ENCODE measurements around the gene OLIG2. TPM values are rescaled to one million over a fixed set of nuclear protein-coding genes. Genes with fewer than 3 reads are reported as not detected.

OLIG2 gene
- total and polyA plus RNA-seq, 8 donors = 0.06 TPM; not detected in 7

DNA sequence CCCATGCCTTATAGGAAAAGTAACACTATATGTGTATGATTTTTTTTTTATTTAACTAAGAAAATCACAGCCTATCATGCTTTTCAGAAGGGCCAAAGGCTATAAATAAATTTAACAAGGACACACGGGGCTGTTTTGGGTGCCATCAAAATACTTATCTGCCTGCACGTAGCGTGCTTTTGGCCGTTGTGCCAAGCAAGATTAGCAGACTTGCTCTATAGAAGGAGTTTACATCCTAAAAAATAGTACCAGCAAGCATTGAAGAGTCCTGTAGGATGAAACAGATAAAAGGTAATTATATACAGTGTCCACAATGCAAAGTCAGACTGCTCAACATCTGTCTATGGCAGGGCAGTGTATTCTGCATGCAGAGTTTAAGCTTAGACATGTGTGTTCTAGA lies 47.9 kb downstream of the OLIG2 start:
- no peak overlapping the region for H3K27ac ChIP-seq
- H3K27me3 ChIP-seq = peaks cover 0 to 39% (median 5%) of the 10 kb centered on the region in 4 donors
- no peaks in the 10 kb centered on the region for H3K36me3 ChIP-seq
- H3K4me1 ChIP-seq = peaks cover 0 to 8% (median 8%) of the 10 kb centered on the region in 3 donors
- TF ChIP-seq CTCF (IDR thresholded peaks at IDR 0.05) = no peak
- DNase-seq = no peak
- H3K4me3 ChIP-seq = no peak overlapping the region
- H3K9me3 ChIP-seq = no peaks in the 10 kb centered on the region
- FAIRE-seq = no peak
- no peak for ATAC-seq
- 74 to 82% methylated on average over 4 of the region's 4 CpGs for WGBS, 2 donors
- intact Hi-C loops (cut with DNase I) = no loop called here

DNA sequence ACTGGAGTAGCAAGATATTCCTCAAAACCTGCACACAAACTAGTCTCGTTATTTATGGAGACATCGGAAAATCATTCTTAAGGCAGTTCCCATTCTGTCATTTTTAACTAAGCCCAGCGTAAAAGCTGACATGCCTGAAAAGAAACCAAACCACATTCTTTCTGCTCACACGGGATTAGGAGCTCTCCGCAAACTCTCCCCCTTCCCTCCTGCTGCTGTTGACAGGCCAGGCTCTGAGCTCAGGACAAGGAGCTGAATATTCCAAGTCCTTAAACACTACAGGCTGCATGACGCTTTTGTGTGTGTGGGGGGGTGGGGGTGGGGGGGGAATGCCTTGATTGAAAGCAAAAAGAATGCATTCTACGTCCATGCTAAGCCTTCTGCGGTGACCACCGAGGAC lies 49.4 kb downstream of the OLIG2 start:
- FAIRE-seq (no peak), DNase-seq (no peak), ATAC-seq (peak in 1 of 4 donors; percentile 31)
- H3K36me3 ChIP-seq = no peaks in the 10 kb centered on the region
- H3K27ac ChIP-seq = no peak overlapping the region
- TF ChIP-seq CTCF (IDR thresholded peaks at IDR 0.05) = no peak
- WGBS, 2 donors = 41 to 52% methylated on average over 9 of the region's 9 CpGs
- H3K9me3 ChIP-seq = no peaks in the 10 kb centered on the region
- no peak overlapping the region for H3K4me3 ChIP-seq
- H3K27me3 ChIP-seq = peaks cover 0 to 24% (median 0%) of the 10 kb centered on the region in 4 donors
- H3K4me1 ChIP-seq = peaks cover 0 to 8% (median 5%) of the 10 kb centered on the region in 3 donors
- intact Hi-C loops (cut with DNase I) = no loop called here

- Histone ChIP-seq H3K9me3 (no peaks in the 10 kb centered on the region), H3K36me3 (no peaks in the 10 kb centered on the region), H3K27me3 (peaks cover 0 to 24% (median 0%) of the 10 kb centered on the region in 4 donors), H3K4me1 (peaks cover 0 to 8% (median 5%) of the 10 kb centered on the region in 3 donors), H3K4me3 (no peak overlapping the region), H3K27ac (no peak overlapping the region)
- DNase-seq (no peak), ATAC-seq (no peak), FAIRE-seq (no peak)
- WGBS, 2 donors = 53 to 59% methylated on average over 11 of the region's 11 CpGs
- TF ChIP-seq CTCF (IDR thresholded peaks at IDR 0.05) = no peak
- intact Hi-C loops (cut with DNase I) = no loop called here
These were observed 50.0 kb downstream of the OLIG2 start for GRCh38 chr21:33075596-33076195.

- Histone ChIP-seq H3K27me3 (peaks cover 0 to 17% (median 0%) of the 10 kb centered on the region in 4 donors), H3K9me3 (no peaks in the 10 kb centered on the region), H3K4me3 (no peak overlapping the region), H3K4me1 (no peaks in the 10 kb centered on the region), H3K27ac (no peak overlapping the region), H3K36me3 (no peaks in the 10 kb centered on the region)
- TF ChIP-seq CTCF (IDR thresholded peaks at IDR 0.05) = no peak
- DNase-seq = no peak
- intact Hi-C loops (cut with DNase I) = no loop called here
- no peak for ATAC-seq
- no peak for FAIRE-seq
- WGBS, 2 donors = 70 to 75% methylated on average over 11 of the region's 11 CpGs
These were observed 51.0 kb downstream of the OLIG2 start for GRCh38 chr21:33076600-33077329.

Other genes with a start within 250 kb of the OLIG2 start
- gene OLIG1, start 44.2 kb downstream of the OLIG2 start, total RNA-seq = under 1 TPM in 4 of 6 donors, not detected in 2; 0.14 to 0.51 (median 0.22) TPM
- under 1 TPM in 1 of 2 donors, not detected in 1; 0.09 TPM for gene OLIG1, start 44.2 kb downstream of the OLIG2 start, polyA plus RNA-seq
- gene IFNAR2, start 204.0 kb downstream of the OLIG2 start, total RNA-seq = 10 to 100 TPM in 2 of 6 donors, 1 to 10 TPM in 4; 4.0 to 26.8 (median 7.9) TPM
- gene IFNAR2, start 204.0 kb downstream of the OLIG2 start, polyA plus RNA-seq = 1 to 10 TPM; 7.8 to 8.2 TPM
- gene IL10RB, start 240.4 kb downstream of the OLIG2 start, total RNA-seq = 10 to 100 TPM; 11.9 to 25.1 (median 14.8) TPM
- gene IL10RB, start 240.4 kb downstream of the OLIG2 start, polyA plus RNA-seq = 10 to 100 TPM; 12.2 to 14.8 TPM

Measured in pancreas (tissue), 10 donors.